CD4-positive, alpha-beta T cell (primary cell): Measurements from ENCODE around the gene GALNT10. TPM values are rescaled to one million over a fixed set of nuclear protein-coding genes. Genes with fewer than 3 reads are reported as not detected.

ENCODE experiments used
- ATAC-seq: fragments of 200-7000 bp; cut with Tn5 transposase; one replicate; pipeline ENCODE4 v1.10.0; 2022; ENCODE audit warnings: mild to moderate bottlenecking; ENCODE audit not compliant: poor library complexity
- CTCF ChIA-PET: fragments of 350-600 bp; sonication (Branson Sonifier 250); formaldehyde crosslinking; loops from one replicate; lab custom pipeline; 2021; ENCODE audit warnings: antibody characterized with exemption, inconsistent platforms; lab: Charles Lee
- POLR2A ChIA-PET: fragments of 350-600 bp; sonication (Branson Sonifier 250); formaldehyde crosslinking; loops from one replicate; lab custom pipeline; 2021; ENCODE audit warnings: antibody characterized with exemption, inconsistent platforms; lab: Charles Lee
- DNase-seq, 14 experiments: peaks; one replicate each; pipeline ENCODE4 v3.0.0-alpha.2; 2013 to 2020; ENCODE audit warnings: mixed read lengths in 2 of 14
- H3K27ac ChIP-seq, 2 donors: one replicate each; pipeline versions ENCODE4 v1.5.1 to v1.7.0; 2013; ENCODE audit warnings: low read length in 2 of 2, low read depth in 1 of 2, mild to moderate bottlenecking in 1 of 2
- H3K27me3 ChIP-seq, 2 experiments: 1 replicate in 1 of 2; 2 replicates in 1 of 2; pipeline versions ENCODE4 v1.6.1 to v1.7.0; 2013; ENCODE audit warnings: low read length in 2 of 2, control low read depth in 1 of 2, mild to moderate bottlenecking in 1 of 2, moderate library complexity in 1 of 2; ENCODE audit not compliant: insufficient read depth in 2 of 2, control insufficient read depth in 1 of 2
- H3K36me3 ChIP-seq: one replicate; pipeline ENCODE4 v1.6.1; 2013; ENCODE audit warnings: low read length, control low read depth; ENCODE audit not compliant: insufficient read depth
- H3K4me1 ChIP-seq: one replicate; pipeline ENCODE4 v1.6.1; 2013; ENCODE audit warnings: low read length, control low read depth; ENCODE audit not compliant: insufficient read depth
- H3K4me3 ChIP-seq: one replicate; pipeline ENCODE4 v1.5.1; 2013; ENCODE audit warnings: mild to moderate bottlenecking, low read length, moderate library complexity
- H3K9me3 ChIP-seq, 2 experiments: 1 replicate in 1 of 2; 2 replicates in 1 of 2; pipeline versions ENCODE4 v1.6.1 to v1.7.0; 2013; ENCODE audit warnings: low read length in 2 of 2, mild to moderate bottlenecking in 2 of 2, control low read depth in 1 of 2, moderate library complexity in 1 of 2; ENCODE audit not compliant: control insufficient read depth in 1 of 2, insufficient read depth in 1 of 2
- H3K27ac Mint-ChIP-seq: one replicate; pipeline ENCODE4 v1.8.0; 2020; ENCODE audit warnings: mixed read lengths
- H3K27me3 Mint-ChIP-seq: one replicate; pipeline ENCODE4 v1.8.0; 2021; ENCODE audit warnings: mixed read lengths
- H3K36me3 Mint-ChIP-seq: one replicate; pipeline ENCODE4 v1.8.0; 2021; ENCODE audit warnings: low read depth, mixed read lengths
- H3K4me1 Mint-ChIP-seq: one replicate; pipeline ENCODE4 v1.8.0; 2021; ENCODE audit warnings: low read depth, mixed read lengths
- H3K4me3 Mint-ChIP-seq: one replicate; pipeline ENCODE4 v1.8.0; 2020; ENCODE audit warnings: mild to moderate bottlenecking, mixed read lengths
- H3K9me3 Mint-ChIP-seq: one replicate; pipeline ENCODE4 v1.8.0; 2020; ENCODE audit warnings: mixed read lengths
- intact Hi-C, 2 experiments: fragments of 100-400 bp; cut with DNase I in 1 of 2; cut with micrococcal nuclease in 1 of 2; formaldehyde crosslinking; loops; one replicate each; pipeline versions ENCODE4 v1.15.1 to v1.9.0; 2023 to 2025; cut with DNase I, micrococcal nuclease
- total RNA-seq, 174 experiments: library from RNA in 2 of 174; stranded (reverse) in 2 of 174; gene quantifications; one replicate each; pipeline ENCODE4 v1.2.3 and lab custom pipeline; 2021 to 2026
- TF ChIP-seq, protein P1 (sequence below): fragments of 200-600 bp; IDR thresholded peaks from one replicate; pipeline ENCODE4 v1.8.0; 2022; ENCODE audit warnings: antibody characterized with exemption, mild to moderate bottlenecking

The GALNT10 gene
- total RNA-seq, 2 experiments from 2014 or later = 21.7 to 23.0 TPM

DNA sequence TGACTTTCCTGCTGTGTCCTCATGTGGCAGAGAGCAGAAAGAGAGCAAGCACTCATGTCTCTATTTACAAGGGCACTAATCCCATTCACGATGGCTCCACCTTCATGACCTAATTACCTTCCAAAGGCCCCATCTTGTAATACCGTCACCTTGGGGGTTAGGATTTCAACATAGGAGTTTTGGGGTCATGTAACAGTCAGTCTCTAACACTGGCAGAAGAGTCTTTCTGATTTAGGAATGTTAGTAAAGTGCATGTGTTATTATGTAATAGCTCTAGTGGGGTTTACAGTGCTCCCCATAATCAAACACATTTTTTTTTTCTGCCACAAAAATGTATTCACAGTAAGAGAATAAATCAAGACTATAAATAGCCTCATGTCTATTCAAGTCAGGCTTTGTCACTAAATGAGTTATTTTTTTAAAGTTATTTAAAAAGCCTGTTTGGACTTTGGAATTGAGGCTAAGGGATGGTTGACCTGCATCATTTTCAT, 19.1 kb downstream of the GALNT10 start:
- peaks cover 0 to 5% of the 10 kb centered on the region in 2 experiments for H3K9me3 ChIP-seq
- ChIA-PET POLR2A (no interaction called here), CTCF (no interaction called here)
- no peak for ATAC-seq
- H3K27ac Mint-ChIP-seq = no peak overlapping the region
- peaks cover 36% of the 10 kb centered on the region for H3K4me1 Mint-ChIP-seq
- TF ChIP-seq, protein P1, sequence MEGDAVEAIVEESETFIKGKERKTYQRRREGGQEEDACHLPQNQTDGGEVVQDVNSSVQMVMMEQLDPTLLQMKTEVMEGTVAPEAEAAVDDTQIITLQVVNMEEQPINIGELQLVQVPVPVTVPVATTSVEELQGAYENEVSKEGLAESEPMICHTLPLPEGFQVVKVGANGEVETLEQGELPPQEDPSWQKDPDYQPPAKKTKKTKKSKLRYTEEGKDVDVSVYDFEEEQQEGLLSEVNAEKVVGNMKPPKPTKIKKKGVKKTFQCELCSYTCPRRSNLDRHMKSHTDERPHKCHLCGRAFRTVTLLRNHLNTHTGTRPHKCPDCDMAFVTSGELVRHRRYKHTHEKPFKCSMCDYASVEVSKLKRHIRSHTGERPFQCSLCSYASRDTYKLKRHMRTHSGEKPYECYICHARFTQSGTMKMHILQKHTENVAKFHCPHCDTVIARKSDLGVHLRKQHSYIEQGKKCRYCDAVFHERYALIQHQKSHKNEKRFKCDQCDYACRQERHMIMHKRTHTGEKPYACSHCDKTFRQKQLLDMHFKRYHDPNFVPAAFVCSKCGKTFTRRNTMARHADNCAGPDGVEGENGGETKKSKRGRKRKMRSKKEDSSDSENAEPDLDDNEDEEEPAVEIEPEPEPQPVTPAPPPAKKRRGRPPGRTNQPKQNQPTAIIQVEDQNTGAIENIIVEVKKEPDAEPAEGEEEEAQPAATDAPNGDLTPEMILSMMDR = no peak
- peaks cover 44% of the 10 kb centered on the region for H3K36me3 Mint-ChIP-seq
- no peaks in the 10 kb centered on the region for H3K9me3 Mint-ChIP-seq
- peaks cover 6% of the 10 kb centered on the region for H3K4me1 ChIP-seq
- no peak overlapping the region for H3K4me3 Mint-ChIP-seq
- intact Hi-C loops = no loop called here
- no peak overlapping the region for H3K4me3 ChIP-seq
- DNase-seq = no peak
- no peak overlapping the region for H3K27ac ChIP-seq
- H3K27me3 Mint-ChIP-seq = no peaks in the 10 kb centered on the region
- H3K27me3 ChIP-seq = no peaks in the 10 kb centered on the region
- H3K36me3 ChIP-seq = peaks cover 18% of the 10 kb centered on the region

DNA sequence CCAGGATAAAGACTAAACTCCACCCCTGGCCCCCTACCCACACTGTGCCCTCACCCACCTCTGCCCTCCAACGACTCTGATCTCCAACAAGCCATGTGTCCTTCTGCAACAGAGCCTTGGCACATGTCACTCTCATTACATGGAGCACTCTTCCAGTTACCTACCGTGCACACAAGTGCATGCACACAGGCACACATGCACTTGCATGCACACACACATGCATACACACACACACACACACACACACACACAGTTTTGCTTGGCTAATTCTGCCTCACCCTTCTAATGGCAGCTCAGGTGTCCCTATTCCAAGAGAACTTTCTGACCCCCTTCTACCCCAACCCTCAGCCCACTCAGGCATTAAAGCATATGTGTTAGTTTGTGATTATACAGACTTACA, 19.6 kb downstream of the GALNT10 start:
- H3K9me3 Mint-ChIP-seq = no peaks in the 10 kb centered on the region
- ChIA-PET POLR2A (no interaction called here), CTCF (no interaction called here)
- no peaks in the 10 kb centered on the region for H3K27me3 Mint-ChIP-seq
- ATAC-seq (no peak), DNase-seq (no peak)
- H3K4me3 ChIP-seq = no peak overlapping the region
- H3K36me3 Mint-ChIP-seq = peaks cover 44% of the 10 kb centered on the region
- intact Hi-C loops = no loop called here
- H3K4me3 Mint-ChIP-seq = no peak overlapping the region
- peaks cover 0 to 5% of the 10 kb centered on the region in 2 experiments for H3K9me3 ChIP-seq
- H3K27ac Mint-ChIP-seq = no peak overlapping the region
- H3K4me1 ChIP-seq = peaks cover 6% of the 10 kb centered on the region
- peaks cover 15% of the 10 kb centered on the region for H3K36me3 ChIP-seq
- no peak overlapping the region for H3K27ac ChIP-seq
- TF ChIP-seq, protein P1 = no peak
- H3K27me3 ChIP-seq = no peaks in the 10 kb centered on the region
- H3K4me1 Mint-ChIP-seq = peaks cover 33% of the 10 kb centered on the region

DNA sequence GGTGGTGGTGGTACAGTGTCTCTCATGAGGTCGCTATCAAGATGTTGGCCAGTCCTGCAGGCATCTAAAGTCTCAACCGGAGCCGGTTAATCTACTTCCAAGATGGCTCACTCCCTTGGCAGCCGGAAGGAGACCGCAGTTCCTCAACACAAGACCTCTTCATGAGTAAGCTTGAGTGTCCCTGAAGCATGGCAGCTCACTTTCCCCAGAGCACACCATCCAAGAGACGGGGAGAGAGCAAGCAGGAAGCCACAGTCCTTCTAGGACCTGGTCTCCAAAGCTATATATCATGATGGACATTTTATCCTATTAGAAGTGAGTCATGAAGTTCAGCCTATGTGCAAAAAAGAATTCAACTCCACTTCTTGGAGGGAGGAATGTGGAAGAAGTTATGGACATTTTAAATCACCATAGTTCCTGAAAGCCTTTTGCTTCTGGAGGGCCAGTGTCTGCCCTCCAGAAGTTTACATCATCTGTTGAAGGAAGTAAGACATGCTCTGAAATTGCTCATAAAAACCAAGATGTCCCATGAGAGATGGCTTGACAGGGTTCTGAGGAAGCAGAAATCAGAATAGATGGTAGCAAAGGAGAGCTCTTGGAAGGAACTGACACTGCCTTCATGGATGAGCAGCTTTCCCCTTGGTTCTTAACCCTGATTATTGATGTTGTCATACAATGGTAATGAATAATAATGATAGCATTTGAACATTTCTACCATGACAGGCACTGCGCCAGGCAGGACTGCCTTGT, 21.3 kb downstream of the GALNT10 start:
- H3K36me3 Mint-ChIP-seq = peaks cover 44% of the 10 kb centered on the region
- POLR2A ChIA-PET = no interaction called here
- Histone ChIP-seq H3K27ac (no peak overlapping the region), H3K4me3 (no peak overlapping the region), H3K9me3 (peaks cover 0 to 5% of the 10 kb centered on the region in 2 experiments), H3K36me3 (peaks cover 7% of the 10 kb centered on the region), H3K27me3 (no peaks in the 10 kb centered on the region), H3K4me1 (peaks cover 7% of the 10 kb centered on the region)
- no peak overlapping the region for H3K27ac Mint-ChIP-seq
- intact Hi-C loops = no loop called here
- H3K4me1 Mint-ChIP-seq = peaks cover 28% of the 10 kb centered on the region
- no peak overlapping the region for H3K4me3 Mint-ChIP-seq
- TF ChIP-seq, protein P1 = no peak
- ATAC-seq (no peak), DNase-seq (no peak)
- CTCF ChIA-PET = interaction anchor here (1.6 kb wide), 1 partner anchor 25 kb away, joined by 4 read pairs; no protein-coding TSS in a partner anchor
- H3K9me3 Mint-ChIP-seq = no peaks in the 10 kb centered on the region
- no peaks in the 10 kb centered on the region for H3K27me3 Mint-ChIP-seq
